Skeletal muscle satellite cell (primary cell): Measurements from ENCODE around the gene GRAMD4.

ENCODE experiments used
- H3K27me3 ChIP-seq: 2 replicates; pipeline ENCODE4 v1.7.0; 2013; ENCODE audit warnings: low read length; ENCODE audit not compliant: control insufficient read depth, insufficient read depth
- H3K36me3 ChIP-seq: 2 replicates; pipeline ENCODE4 v1.7.0; 2013; ENCODE audit warnings: mild to moderate bottlenecking, control low read depth, low read length; ENCODE audit not compliant: insufficient read depth
- H3K4me1 ChIP-seq: 2 replicates; pipeline ENCODE4 v1.7.0; 2013; ENCODE audit warnings: low read length; ENCODE audit not compliant: control insufficient read depth, insufficient read depth
- H3K4me2 ChIP-seq: 2 replicates; pipeline ENCODE4 v1.7.0; 2013; ENCODE audit warnings: mild to moderate bottlenecking, low read length
- H3K4me3 ChIP-seq: 2 replicates; pipeline ENCODE4 v1.7.0; 2013; ENCODE audit warnings: low read length
- H3K9ac ChIP-seq: 2 replicates; pipeline ENCODE4 v1.7.0; 2013; ENCODE audit warnings: mild to moderate bottlenecking, low read depth, low read length, moderate library complexity
- H3K9me3 ChIP-seq: replicated peaks from 2 replicates; pipeline ENCODE4 v1.7.0; 2013; ENCODE audit warnings: mild to moderate bottlenecking, control low read depth, low read length

GRAMD4 gene

DNA sequence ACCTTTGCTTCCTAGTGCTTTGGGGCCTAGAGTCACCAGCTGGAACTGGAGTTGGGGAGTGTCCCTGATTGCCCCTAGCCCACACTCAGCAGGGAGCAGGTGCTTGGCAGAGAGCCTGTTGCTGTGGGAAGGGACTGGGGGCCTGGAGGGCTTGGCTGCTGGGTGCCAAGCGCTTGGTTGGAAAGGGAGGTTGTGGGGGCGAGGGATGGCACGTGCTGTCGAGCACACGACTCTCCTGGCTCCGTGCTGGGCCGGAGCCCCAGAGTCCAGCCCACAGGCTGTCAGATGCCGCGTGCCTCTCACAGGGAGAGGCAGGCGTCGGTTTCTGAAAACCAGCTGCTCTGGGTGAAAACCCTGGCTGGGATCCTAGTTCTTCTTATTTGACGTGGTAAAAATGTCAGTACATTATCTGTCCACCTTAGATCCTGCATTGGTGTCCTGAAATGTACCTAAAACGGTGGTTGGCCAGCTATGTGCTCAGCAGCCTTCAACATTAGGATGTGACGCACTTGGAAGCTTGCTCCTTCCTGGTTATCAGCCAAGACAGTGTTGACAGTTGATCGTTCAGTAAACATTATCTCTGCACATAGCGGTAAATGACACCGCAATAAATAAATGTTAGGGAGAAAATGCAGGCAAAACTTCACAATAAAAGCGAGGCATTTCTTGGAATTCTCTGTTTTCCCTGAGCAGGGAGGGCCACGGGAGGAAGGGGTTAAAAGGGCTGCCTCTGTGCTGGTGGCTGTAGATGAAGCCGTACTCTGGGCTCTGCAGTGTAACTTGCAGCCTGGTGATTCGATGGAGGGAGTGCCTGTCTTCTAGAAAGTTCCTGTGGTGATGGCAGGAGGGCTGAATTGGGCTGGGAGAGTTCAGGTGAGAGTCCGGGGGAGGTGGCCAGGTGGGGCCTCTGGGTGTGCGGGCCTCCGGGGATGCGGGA, 29.2 kb downstream of the GRAMD4 start:
- Histone ChIP-seq H3K9ac (no peak overlapping the region), H3K4me2 (no peak overlapping the region), H3K36me3 (no peaks in the 10 kb centered on the region), H3K4me1 (peaks cover 3% of the 10 kb centered on the region), H3K27me3 (peaks cover 6% of the 10 kb centered on the region), H3K4me3 (no peak overlapping the region), H3K9me3 (no peaks in the 10 kb centered on the region)

DNA sequence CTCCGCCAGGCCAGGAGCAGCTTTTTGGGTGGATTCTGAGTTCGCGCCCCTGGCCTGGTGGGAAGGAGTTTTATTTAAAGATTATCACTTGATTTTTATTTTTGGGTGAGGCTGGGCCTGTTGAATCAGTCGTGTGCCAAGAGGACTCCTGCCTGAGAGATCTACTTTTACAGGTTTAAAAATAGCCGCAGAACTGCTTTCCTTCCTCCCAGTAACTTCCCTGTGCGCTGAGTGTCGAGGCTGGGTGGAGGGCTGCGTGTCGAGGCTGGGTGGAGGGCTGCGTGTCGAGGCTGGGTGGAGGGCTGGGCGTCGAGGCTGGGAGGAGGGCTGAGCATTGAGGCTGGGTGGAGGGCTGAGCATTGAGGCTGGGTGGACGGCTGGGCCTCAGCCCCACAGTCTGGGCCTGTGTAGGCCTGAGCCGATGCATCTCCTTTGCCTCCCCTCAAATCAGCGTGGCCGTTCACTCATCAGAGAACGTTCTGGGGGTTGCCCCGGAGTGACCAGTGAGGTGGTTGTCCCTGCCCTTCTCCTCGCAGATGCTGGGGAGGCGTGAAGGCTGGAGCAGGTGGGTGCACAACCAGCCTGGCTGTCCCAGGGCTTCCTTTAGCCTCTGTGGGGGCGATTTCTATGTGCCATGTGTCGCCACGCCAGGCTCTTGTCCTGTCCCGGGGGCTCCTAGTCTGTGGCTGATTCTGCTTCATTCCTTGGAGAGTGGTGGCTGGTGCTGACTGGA, 30.1 kb downstream of the GRAMD4 start:
- Histone ChIP-seq H3K27me3 (peaks cover 6% of the 10 kb centered on the region), H3K4me2 (no peak overlapping the region), H3K36me3 (no peaks in the 10 kb centered on the region), H3K9me3 (no peaks in the 10 kb centered on the region), H3K4me1 (peaks cover 3% of the 10 kb centered on the region), H3K4me3 (no peak overlapping the region), H3K9ac (no peak overlapping the region)

DNA sequence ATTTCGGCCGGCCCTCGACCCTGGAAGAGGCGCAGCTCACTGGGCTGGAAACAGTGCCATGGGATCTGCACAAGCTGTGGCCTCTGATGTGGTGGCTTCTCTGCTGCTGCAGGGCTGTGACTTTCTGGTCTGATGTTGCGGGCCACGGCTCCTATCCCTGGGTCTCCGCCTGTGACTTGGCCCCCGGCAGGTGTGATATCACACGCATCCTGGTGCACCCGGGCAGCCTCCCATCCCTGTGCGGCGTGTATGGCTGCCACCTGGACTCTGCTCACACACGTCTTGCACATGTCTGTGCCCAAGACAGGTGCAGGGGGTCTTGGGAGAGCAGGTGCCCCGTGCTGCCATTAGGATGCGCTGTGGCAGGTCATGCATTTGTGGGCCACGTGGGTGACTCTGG, 31.1 kb downstream of the GRAMD4 start:
- no peak overlapping the region for H3K9ac ChIP-seq
- H3K27me3 ChIP-seq = peaks cover 6% of the 10 kb centered on the region
- no peaks in the 10 kb centered on the region for H3K9me3 ChIP-seq
- peaks cover 3% of the 10 kb centered on the region for H3K4me1 ChIP-seq
- no peak overlapping the region for H3K4me2 ChIP-seq
- no peaks in the 10 kb centered on the region for H3K36me3 ChIP-seq
- no peak overlapping the region for H3K4me3 ChIP-seq

DNA sequence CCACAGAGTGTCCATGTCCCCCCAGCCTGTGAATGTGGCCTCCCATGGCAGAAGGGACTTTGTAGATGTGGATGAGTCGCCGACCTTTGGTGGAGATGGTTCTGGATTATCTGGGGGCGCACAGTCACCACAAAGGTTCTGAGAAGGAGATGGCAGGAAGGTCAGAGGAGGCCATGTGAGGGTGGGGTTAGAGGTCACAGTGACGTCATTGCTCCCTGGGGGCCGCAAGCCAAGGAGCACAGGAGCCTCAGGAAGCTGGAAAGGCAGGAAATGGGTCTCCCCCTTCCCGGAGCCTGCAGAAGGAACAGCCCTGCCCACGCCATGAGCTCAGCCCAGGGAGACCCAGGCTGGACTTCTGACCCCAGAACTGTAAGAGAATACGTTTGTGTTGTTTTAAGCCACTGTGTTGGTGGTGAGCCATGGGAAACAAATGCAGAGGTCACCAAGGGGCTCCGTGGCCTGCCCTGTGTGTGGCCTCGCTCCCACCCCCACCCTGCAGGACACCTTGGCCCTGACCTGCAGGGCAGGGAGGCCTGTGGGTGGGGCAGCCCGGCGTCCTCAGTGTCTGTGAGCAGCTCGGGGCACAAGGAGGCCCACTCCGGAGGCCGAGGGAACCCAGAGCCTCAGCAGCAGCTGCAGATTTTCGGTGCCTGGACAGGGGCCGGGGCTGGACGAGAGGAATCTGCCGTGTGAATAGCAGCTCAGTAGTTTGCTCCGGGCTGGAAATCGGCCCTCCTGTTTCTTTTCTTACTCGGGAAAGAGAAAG, 32.1 kb downstream of the GRAMD4 start:
- Histone ChIP-seq H3K9me3 (no peaks in the 10 kb centered on the region), H3K9ac (no peak overlapping the region), H3K27me3 (peaks cover 6% of the 10 kb centered on the region), H3K4me1 (peaks cover 3% of the 10 kb centered on the region), H3K4me3 (no peak overlapping the region), H3K4me2 (no peak overlapping the region), H3K36me3 (no peaks in the 10 kb centered on the region)

- no peaks in the 10 kb centered on the region for H3K9me3 ChIP-seq
- H3K4me2 ChIP-seq = no peak overlapping the region
- peaks cover 6% of the 10 kb centered on the region for H3K27me3 ChIP-seq
- no peak overlapping the region for H3K9ac ChIP-seq
- H3K4me3 ChIP-seq = no peak overlapping the region
- H3K36me3 ChIP-seq = no peaks in the 10 kb centered on the region
- H3K4me1 ChIP-seq = peaks cover 3% of the 10 kb centered on the region
These were observed 32.7 kb downstream of the GRAMD4 start for GRCh38 chr22:46652847-46653331.

DNA sequence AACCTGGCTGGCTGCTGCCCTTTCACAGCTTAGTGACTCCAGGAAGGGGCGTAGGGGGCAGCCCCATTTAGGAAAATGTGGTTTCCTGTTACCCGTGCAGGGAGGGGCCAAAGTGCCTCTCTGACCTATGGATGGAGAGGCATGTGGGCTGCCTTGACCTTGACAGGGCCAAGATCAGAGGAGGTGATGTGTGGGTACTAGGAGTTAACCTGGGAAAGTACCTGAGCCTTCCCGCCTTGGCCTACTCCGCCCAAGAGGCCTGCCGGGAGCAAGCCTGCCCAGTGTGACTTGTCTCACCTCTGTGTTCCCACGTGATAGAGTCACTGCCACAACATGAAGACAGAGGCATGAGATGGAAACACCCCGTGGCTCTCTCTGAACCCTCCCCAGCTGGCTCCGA, 33.4 kb downstream of the GRAMD4 start:
- Histone ChIP-seq H3K4me3 (no peak overlapping the region), H3K9ac (no peak overlapping the region), H3K27me3 (peaks cover 6% of the 10 kb centered on the region), H3K4me1 (peaks cover 3% of the 10 kb centered on the region), H3K36me3 (no peaks in the 10 kb centered on the region), H3K9me3 (no peaks in the 10 kb centered on the region), H3K4me2 (no peak overlapping the region)

DNA sequence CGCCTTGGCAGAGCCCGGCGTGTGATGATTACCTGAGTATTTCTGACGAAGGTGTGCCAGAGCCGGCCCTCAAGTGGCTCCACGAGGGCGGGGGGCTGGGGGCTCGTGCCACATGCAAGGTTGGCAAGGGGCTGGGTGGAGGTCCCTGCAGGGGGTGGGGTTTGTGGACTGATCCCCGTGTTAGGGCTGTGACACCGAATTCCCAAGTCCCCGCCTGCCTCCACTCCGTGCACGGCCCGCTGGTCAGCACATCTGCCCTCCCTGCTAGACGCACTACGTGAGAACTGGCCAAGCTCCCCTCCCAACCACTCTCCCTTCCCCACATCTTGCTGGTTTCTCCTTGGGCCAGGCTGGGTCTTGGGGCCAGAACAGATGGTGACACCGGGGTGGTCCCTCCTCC, 34.2 kb downstream of the GRAMD4 start:
- Histone ChIP-seq H3K4me3 (no peak overlapping the region), H3K4me1 (peaks cover 2% of the 10 kb centered on the region), H3K36me3 (no peaks in the 10 kb centered on the region), H3K4me2 (no peak overlapping the region), H3K9ac (no peak overlapping the region), H3K9me3 (no peaks in the 10 kb centered on the region), H3K27me3 (peaks cover 2% of the 10 kb centered on the region)

GRCh38 chr22:46654927-46655595, 34.9 kb downstream of the GRAMD4 start:
- H3K36me3 ChIP-seq = no peaks in the 10 kb centered on the region
- no peaks in the 10 kb centered on the region for H3K27me3 ChIP-seq
- H3K4me3 ChIP-seq = no peak overlapping the region
- no peak overlapping the region for H3K4me2 ChIP-seq
- H3K9ac ChIP-seq = no peak overlapping the region
- H3K9me3 ChIP-seq = no peaks in the 10 kb centered on the region
- H3K4me1 ChIP-seq = no peaks in the 10 kb centered on the region

GRCh38 chr22:46655861-46656608, 35.8 kb downstream of the GRAMD4 start:
- Histone ChIP-seq H3K4me2 (no peak overlapping the region), H3K9me3 (no peaks in the 10 kb centered on the region), H3K9ac (no peak overlapping the region), H3K4me1 (no peaks in the 10 kb centered on the region), H3K27me3 (no peaks in the 10 kb centered on the region), H3K4me3 (no peak overlapping the region), H3K36me3 (no peaks in the 10 kb centered on the region)

DNA sequence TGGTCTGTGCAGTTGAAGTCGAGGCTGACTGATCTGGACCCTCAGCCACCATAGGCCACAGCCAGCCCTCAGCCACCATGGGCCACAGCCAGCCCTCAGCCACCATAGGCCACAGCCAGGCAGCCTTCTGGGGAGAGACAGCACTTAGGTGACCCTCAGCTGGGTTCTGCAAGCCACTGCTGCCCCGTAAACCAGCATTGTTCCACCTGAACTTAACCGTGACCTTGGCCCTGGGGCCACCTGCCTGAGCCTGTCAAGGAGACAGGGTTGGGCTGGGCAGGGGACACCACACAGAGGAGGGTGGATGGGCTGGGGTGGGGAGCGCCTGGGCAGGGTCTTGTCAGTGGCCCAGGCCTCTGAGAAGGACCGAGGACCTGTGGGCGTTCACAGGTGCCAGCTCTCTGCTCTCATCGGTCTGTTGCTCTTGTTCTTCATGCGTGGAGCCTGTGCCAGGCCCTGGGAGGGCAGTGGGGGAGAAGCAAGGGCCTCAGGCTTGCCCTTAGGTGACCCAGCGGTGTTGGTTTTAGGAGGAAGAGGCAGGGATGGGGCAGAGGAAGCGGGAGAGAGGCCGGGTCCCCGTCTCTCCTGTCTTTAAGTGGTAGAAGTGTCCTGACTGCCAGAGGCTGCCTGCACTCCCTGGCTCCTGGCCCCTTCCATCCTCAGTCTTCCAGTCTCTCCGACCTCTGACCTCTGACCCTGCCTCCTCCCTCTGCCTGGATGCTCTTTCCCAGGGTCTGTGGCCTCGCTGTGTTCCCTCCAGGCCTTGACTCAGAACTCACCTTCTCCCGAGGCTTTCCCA, 36.9 kb downstream of the GRAMD4 start:
- Histone ChIP-seq H3K9me3 (no peaks in the 10 kb centered on the region), H3K4me2 (no peak overlapping the region), H3K27me3 (no peaks in the 10 kb centered on the region), H3K9ac (no peak overlapping the region), H3K4me3 (no peak overlapping the region), H3K4me1 (no peaks in the 10 kb centered on the region), H3K36me3 (no peaks in the 10 kb centered on the region)
